Raji (cell line): Measurements from ENCODE around the gene MCC.

Experiments used
- POLR2A ChIP-seq: IDR thresholded peaks from 2 replicates; pipeline ENCODE4 v1.6.1; 2011; ENCODE audit warnings: low read depth, low read length, control low read depth; ENCODE audit not compliant: insufficient read depth

The MCC gene

DNA sequence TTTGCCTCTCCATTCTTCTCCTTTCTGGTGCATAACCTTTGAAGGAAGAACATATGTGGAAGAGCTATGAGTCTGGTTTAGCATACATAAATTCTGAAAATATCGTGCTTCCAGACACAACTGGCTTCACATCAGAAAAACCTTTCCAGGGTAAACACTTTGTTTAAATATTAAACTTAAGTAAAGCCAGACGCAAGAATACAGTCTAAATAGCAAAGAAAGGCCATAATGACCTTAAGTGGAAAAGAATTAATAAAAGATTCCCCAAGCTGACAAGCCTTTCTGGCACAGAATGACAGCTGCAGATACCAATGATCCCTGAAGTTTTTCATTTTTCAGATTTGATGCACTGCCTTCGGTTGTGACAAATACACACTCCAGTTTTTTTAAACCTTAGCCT, 40.0 kb downstream of the MCC start:
- no peak for TF ChIP-seq POLR2A

DNA sequence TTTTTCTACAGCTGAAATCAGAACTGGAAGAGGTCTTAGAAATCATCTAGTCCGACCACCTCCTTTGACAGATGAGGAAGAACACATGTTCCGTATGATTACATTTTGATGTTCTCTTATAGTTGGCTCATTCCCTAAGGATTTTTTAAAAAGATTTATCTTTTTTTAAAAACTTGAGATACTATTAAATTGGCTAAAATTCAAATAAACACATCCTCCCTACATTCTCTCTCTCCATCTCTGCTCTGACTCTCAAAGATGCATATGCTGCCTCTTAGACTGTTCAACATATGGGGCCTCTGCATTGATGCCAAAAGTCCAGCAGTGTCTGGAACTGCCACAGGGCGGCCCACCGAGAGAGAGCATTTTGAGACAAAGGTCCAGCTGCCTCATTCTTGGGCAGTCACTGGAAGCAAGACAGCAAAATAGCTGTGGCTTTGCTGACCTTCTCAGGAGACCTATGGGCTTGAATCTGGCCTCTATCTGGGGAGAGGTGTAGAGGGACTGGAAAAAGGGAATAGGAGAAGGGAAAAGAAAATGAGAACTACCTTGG, 40.7 kb downstream of the MCC start:
- no peak for TF ChIP-seq POLR2A

DNA sequence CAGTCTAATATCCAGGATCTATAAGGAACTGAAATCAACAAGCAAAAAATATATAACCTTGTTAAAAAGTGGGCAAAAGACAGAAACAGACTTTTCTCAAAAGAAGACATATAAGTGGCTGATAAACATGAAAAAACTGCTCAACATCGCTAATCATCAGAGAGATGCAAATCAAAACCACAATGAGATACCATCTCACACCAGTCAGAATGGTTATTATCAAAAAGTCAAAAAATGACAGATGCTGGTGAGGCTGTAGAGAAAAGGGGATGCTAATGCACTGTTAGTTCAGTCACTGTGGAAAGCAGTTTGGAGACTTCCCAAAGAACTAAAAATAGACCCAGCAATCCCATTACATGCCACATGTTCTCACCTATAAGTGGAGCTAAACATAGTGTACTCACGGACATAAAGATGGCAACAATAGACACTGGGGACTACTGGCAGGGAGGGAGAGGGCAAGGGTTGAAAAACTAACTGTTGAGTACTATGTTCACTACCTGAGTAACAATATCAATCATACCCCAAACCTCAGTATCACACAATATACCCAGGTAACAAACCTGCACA, 41.8 kb downstream of the MCC start:
- no peak for TF ChIP-seq POLR2A

DNA sequence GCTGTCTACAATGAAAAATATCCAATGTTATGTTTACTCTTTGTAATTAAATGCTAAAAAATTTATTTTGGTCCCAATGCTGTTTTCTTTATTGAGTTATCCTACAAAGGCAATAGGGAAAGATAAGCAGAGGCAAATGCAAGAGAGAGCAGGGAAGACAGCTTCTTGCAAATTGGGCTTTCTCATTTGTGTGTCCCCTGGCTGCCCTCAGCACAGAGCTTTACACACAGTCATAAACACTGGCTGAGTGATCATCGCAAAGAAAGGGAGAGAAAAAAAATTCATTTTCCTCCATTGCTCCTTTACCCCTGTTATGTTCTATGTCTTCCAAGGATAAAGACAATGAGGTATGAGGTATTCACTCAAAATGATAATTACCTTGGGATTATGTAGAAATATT, 51.1 kb downstream of the MCC start:
- no peak for TF ChIP-seq POLR2A

DNA sequence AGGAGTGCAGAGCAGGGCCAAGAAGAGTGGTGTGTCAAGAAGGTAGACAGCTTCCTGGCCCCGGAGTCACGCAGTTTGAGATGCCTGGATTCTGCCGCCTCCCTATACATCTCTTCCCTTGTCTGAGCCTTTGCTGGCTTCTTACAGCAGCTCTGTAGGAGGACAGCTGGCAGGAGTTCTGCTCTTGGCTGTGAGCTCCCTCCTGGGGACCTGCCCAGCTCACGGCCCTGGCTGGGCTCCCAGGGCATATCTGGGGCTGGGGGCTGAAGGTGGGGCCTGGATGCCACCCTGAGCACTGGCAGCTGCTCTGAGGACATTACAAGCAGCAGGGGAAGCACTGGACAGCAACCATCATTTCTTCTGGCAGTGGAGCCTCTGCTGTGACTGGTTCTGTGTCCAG, 52.7 kb downstream of the MCC start:
- no peak for TF ChIP-seq POLR2A

DNA sequence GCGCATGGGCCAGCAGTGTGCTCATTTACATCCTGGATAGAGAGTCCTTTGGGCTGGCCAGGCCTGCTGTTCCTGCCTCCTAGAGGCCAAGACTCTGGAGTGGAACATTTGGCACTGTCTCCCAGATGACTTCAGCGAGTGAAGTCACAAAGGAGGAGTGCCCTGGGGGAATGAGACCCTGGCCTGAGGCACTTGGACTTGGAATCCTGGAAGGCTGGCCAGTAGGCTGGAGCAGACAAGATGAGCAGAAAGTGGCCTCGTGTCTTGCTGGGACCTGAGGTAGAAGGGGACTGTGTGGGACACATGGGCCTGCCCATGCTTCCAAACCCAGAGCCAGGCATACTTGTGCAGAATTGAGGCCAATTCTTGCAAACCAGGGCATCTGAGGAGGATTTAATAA, 53.4 kb downstream of the MCC start, which contains the start of gene TSSK1B:
Gene TSSK1B, minus strand, starts transcription at position 101 of the 400 bp plus-strand sequence. CDS start 150 bp downstream, outside the sequence.
- no peak for TF ChIP-seq POLR2A

DNA sequence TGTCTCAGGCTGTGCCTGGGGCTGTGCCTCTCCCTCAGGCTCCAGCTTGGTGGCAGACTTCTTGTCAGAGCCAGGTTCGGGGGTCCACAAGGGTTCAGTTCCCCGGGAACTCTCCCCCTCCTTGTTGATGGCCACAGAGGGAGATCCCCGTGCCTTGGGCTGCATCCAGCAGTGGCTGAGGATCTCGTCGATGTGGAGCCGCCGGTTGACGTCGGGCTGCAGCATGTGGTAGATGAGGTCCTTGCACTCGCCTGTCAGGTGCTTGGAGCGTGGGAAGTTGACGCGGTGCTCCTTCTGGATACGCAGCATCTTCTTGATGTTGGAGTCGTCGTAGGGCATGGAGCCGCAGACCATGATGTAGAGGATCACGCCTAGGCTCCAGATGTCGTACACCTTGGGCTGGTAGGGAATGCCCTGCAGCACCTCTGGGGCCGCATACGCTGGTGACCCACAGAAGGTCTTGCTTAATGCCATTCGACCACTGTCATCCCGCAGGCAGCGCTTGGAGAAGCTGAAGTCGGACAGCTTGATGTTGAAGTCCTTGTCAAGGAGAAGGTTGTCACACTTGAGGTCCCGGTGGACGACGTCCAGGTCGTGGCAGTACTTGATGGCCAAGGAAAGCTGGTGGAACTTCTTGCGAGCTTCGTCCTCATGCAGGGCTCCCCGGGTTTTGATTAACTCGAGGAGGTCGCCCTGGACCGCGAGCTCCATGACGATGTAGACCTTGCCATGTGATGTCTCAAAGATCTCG, 54.2 kb downstream of the MCC start:
- TF ChIP-seq POLR2A, result no peak

DNA sequence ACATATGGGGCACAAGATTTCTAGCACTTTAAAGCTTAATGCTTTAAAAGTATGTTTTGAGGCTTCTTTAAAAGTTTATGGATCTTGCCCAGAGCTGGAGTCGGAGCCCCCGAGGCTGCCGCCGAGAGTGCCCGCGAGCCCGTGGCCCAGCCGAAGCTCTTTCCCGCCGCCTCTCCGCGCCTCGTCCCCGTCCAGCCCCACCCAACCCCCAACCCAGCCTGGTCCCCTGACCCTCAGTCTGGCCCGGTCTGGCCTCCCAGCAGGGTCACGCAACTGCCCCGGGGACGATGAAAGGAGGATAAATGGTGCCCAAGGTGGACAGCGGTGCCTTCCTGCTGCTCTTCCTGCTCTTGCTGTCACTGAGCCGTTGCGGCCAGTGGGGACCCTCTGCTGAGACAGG, 55.2 kb downstream of the MCC start:
- no peak for TF ChIP-seq POLR2A

DNA sequence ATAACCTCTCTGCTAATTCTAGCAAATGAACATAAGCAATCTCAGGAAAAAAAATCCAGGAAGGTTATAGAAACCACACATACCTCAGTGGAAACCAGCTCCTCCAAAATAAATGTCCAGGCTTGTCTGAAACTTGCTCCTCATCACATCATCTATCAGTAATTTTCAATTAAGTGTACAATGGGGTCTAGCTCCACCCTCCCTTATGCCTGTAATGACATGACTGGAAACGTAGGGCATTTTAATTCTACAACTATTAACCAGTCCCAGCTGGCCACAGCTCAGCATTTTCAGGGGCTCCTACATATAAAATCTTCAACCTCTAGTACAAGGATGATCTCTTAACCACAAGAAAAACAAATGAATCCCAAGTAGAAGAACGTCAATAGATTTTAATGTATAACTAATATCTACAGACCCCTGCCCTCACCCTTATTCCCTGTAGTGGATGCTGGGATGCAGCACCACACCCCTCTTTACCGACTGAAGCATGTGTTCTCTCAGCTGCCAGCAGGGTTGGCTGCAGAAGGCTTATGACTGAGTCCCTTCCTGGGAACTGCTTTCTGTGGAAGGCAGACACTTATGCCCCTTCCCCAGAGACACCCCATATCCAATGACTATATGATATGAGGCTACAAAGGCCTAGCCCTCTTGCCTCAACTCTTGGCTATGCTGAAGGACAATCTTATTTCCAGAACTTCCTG, 60.2 kb downstream of the MCC start:
- TF ChIP-seq POLR2A, result no peak

DNA sequence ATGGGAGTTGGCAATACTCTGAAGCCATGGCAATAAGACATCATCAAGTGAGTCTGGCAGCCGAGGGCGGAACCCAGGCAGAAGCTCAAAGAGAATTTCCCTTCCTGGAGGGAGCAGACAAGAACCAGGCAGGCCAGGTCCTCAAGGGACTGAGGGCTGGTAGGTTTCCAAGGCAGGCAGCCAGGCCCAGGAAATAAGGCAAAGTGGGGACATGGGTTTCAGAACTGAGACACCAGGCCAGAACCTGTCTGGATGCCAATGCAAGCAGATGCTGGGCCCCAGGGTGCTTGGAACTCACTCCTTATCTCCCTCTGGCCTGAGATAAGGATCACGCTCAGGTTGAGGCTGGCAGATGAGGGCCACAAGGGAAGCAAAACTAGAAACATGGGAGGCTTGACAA, 62.3 kb downstream of the MCC start:
- TF ChIP-seq POLR2A, result no peak

DNA sequence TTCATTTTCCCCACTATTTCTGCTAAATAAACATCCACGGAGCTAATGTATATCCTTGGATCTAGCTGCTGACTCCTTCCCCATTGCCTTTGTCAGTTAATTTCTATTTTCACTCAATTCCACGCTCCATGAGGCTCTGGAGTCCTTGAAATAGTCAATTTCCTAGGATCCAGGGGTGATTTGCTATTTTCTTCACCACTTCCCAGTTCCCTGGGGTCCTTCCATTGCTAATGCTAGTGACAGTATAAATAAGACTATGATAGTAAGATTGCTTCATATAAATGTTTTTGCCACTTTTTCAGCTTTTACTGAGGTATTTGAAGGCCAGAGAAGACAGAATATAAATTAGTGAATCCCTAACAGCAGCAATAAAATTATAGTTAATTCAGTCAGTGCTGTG, 66.6 kb downstream of the MCC start:
- TF ChIP-seq POLR2A, result no peak

DNA sequence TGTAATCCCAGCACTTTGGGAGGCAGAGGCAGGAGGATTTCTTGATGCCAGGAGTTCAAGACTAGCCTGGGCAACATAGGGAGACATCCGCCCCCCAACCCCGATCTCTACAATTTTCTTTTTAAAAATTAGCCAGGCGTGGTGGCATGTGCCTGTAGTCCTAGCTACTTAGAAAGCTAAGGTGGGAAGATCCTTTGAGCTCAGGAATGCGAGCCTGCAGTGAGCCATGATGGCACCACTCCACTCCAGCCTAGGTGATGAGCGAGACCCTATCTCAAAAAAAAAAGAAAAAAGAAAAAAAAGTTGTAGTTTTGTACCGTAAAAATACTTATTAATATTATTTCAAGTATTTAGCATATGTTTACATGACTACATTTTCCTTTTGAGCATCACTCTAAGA, 82.7 kb downstream of the MCC start:
- TF ChIP-seq POLR2A, result no peak

DNA sequence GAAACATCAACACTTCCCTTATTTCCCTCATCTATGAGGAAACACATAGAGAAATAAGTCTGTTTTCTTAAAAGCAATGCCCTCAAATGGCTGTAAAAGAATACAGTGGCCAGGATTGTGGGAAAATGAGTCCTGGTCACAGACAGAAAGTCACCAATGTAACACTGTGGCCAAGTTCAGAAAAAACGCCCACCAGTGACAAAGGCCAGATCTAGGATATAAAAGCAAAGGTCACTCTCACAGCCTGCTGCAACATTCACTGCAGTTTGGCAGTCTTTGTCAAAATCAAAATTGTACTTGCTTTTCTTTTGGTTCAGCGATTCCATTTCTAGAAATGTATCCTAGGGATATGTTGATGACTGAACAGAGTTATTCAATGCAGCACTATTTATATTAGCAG, 84.0 kb downstream of the MCC start:
- no peak for TF ChIP-seq POLR2A

DNA sequence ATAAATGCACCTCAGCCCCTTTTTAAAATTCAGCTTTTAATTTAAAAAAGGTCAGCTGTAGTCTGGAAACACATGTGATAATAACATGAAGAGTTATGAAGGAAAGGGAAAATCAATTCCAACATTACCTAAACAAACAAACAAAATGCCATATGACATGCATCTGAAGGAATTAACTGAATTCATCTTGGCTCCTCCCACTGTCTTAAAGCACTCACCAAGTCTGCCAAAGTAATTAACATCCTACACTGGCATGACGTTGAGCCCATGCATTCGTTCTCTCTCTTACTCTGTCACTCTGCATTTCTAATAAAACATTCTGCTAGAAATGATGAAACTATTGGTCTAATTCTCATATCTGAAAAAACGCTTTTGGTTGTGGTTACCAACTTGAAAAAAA, 91.2 kb downstream of the MCC start:
- TF ChIP-seq POLR2A, result no peak

DNA sequence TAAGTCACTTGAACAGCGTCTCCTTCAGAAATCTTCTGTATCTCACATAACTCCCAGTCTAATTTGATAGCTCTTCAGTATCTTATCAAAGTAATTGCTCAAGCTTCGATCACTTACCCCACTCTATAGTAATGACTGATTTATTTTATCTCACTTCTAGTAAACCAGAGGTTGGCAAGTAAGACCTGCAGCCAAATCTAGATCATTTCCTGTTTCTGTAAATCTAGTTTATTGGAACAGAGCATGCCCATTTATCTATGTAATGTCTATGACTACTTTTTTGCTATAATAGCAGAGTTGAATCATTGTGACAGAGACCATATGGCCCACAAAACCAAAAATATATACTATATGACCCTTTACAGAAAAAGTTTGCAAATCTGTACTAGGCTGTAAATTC, 93.6 kb downstream of the MCC start:
- TF ChIP-seq POLR2A, result no peak

DNA sequence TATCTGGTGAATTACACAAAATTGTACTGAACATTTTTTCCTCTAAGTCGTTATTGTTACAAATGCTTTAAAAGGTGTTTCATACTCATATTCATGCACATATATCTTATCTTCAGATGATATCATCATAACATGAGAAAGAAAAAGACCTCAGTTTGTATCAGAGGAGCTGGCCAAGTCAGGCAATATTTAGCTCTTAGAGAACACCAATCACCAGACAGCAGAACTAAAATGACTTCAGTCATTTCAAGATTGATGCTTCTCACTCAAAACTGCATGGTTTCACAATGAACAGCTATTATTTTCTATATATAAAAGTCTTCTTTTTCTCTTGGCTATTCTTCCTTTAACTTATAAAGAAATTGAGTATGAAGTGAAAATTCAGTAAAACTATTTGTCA, 98.0 kb downstream of the MCC start:
- no peak for TF ChIP-seq POLR2A
